K562 (cell line): ENCODE results near the gene RGS6. TPM values are rescaled to one million over a fixed set of nuclear protein-coding genes. Genes with fewer than 3 reads are reported as not detected.

Experiments used
- ATAC-seq: fragments of 200-7000 bp; cut with Tn5 transposase; 3 replicates; pipeline ENCODE4 v1.9.1; 2020; ENCODE audit warnings: moderate library complexity
- BruUV-seq: library from RNA; stranded (reverse); fragments of 400-500 nt; replicated peaks from 2 replicates; lab custom pipeline; 2021; lab: Mats Ljungman, UMichigan
- CTCF ChIA-PET: fragments of 300-600 bp; formaldehyde crosslinking; extraction: SDS; loops from one replicate; lab custom pipeline; 2021; ENCODE audit warnings: low intra/inter-chr PET ratio; lab: Yijun Ruan, JAX
- POLR2A ChIA-PET: fragments of 300-600, 350-650 bp; sonication (Branson Sonifier 250); formaldehyde crosslinking; extraction: SDS; loops from one replicate; lab custom pipeline; 2021; ENCODE audit warnings: antibody characterized with exemption, inconsistent platforms; lab: Yijun Ruan, JAX
- DNase-seq, 4 experiments: peaks; one replicate each; pipeline versions ENCODE4 v3.0.0 to v3.0.0-alpha.2; 2011 to 2018; ENCODE audit warnings: low spot score in 3 of 4, mixed read lengths in 3 of 4; ENCODE audit errors: extremely low read depth in 1 of 4
- FAIRE-seq: peaks from 2 replicates; lab custom pipeline; 2011; peaks lifted over from hg19 to GRCh38; lab: Jason Lieb, UNC
- H2AFZ ChIP-seq: 2 replicates; pipeline ENCODE4 v1.6.0; 2011; ENCODE audit warnings: low read depth, low read length, control low read depth, inconsistent platforms
- H3K27ac ChIP-seq: fragments of 200-600 bp; 3 replicates; pipeline ENCODE4 v1.8.0; 2011; ENCODE audit warnings: low read depth, mild to moderate bottlenecking, control low read depth, inconsistent platforms, low read length, moderate library complexity, mixed read lengths; ENCODE audit errors: extremely low read depth
- H3K27me3 ChIP-seq, 2 experiments: fragments of 300-600 bp in 1 of 2; 2 replicates in 1 of 2; 3 replicates in 1 of 2; pipeline versions ENCODE4 v1.6.0 to v1.8.0; 2011; ENCODE audit warnings: inconsistent platforms in 2 of 2, low read length in 2 of 2, mild to moderate bottlenecking in 1 of 2, mixed read lengths in 1 of 2, moderate library complexity in 1 of 2; ENCODE audit not compliant: control insufficient read depth in 2 of 2, insufficient read depth in 2 of 2
- H3K36me3 ChIP-seq: fragments of 300-600 bp; 3 replicates; pipeline ENCODE4 v1.8.0; 2011; ENCODE audit warnings: mild to moderate bottlenecking, low read length, inconsistent platforms; ENCODE audit not compliant: control insufficient read depth, insufficient read depth
- H3K4me1 ChIP-seq, 2 experiments: fragments of 200-600 bp in 1 of 2; replicated peaks in 1 of 2; 2 replicates in 1 of 2; 3 replicates in 1 of 2; pipeline versions ENCODE4 v1.5.1 to v1.8.0; 2011; ENCODE audit warnings: inconsistent platforms in 2 of 2, low read length in 2 of 2, mild to moderate bottlenecking in 1 of 2, mixed read lengths in 1 of 2, moderate library complexity in 1 of 2; ENCODE audit not compliant: control insufficient read depth in 2 of 2, insufficient read depth in 2 of 2
- H3K4me2 ChIP-seq: 2 replicates; pipeline ENCODE4 v1.6.1; 2011; ENCODE audit warnings: low read length, control low read depth, inconsistent platforms, mixed read lengths; ENCODE audit not compliant: insufficient read depth
- H3K4me3 ChIP-seq: fragments of 200-600 bp; sonication (generic), shearing (Covaris generic); 2 replicates; pipeline ENCODE4 v1.5.1; 2016; ENCODE audit warnings: control low read depth, inconsistent platforms
- H3K79me2 ChIP-seq: fragments of 200-600 bp; 3 replicates; pipeline ENCODE4 v1.8.0; 2011; ENCODE audit warnings: low read length, inconsistent platforms; ENCODE audit not compliant: control insufficient read depth, insufficient read depth
- H3K9ac ChIP-seq, 2 experiments: 2 replicates each; pipeline versions ENCODE4 v1.6.0 to v1.6.1; 2011; ENCODE audit warnings: low read depth in 2 of 2, low read length in 2 of 2, control low read depth in 1 of 2, inconsistent platforms in 1 of 2, mild to moderate bottlenecking in 1 of 2, mixed read lengths in 1 of 2; ENCODE audit not compliant: insufficient read depth in 1 of 2
- H3K9me1 ChIP-seq: one replicate; pipeline ENCODE4 v1.6.0; 2011; ENCODE audit warnings: inconsistent platforms, mild to moderate bottlenecking, low read length, moderate library complexity; ENCODE audit not compliant: control insufficient read depth, insufficient read depth
- H3K9me3 ChIP-seq: replicated peaks from 2 replicates; pipeline ENCODE4 v1.5.1; 2011; ENCODE audit warnings: low read depth, low read length, inconsistent platforms; ENCODE audit not compliant: control insufficient read depth, insufficient read depth
- H4K20me1 ChIP-seq: replicated peaks from 2 replicates; pipeline ENCODE4 v1.6.1; 2011; ENCODE audit warnings: low read length, inconsistent platforms, mixed read lengths; ENCODE audit not compliant: control insufficient read depth, insufficient read depth
- CBX2 ChIP-seq: fragments of 200-600 bp; sonication (generic); IDR thresholded peaks from one replicate; pipeline ENCODE4 v1.6.1; 2012; ENCODE audit warnings: mild to moderate bottlenecking, low read length, inconsistent platforms; ENCODE audit not compliant: insufficient read depth, poor library complexity, severe bottlenecking
- ELF1 ChIP-seq: fragments of 200-800 bp; sonication (Bioruptor generic); IDR thresholded peaks from 2 replicates; pipeline ENCODE4 v1.6.1; 2016; ENCODE audit warnings: missing genetic modification characterization, missing compliant biosample characterization
- JUND ChIP-seq, 2 experiments: IDR thresholded peaks; 2 replicates in 1 of 2; 3 replicates in 1 of 2; pipeline ENCODE4 v1.6.1; 2011; ENCODE audit warnings: borderline replicate concordance in 2 of 2, low read depth in 2 of 2, low read length in 2 of 2, improper control_type of control experiment in 1 of 2, missing biosample characterization in 1 of 2, missing genetic modification characterization in 1 of 2, missing genetic modification reagents in 1 of 2
- MEF2A ChIP-seq: IDR thresholded peaks from 2 replicates; pipeline ENCODE4 v1.6.1; 2011; ENCODE audit warnings: low read depth, mild to moderate bottlenecking, low read length, moderate library complexity; ENCODE audit not compliant: control insufficient read depth
- NBN ChIP-seq: fragments of 450-650 bp; IDR thresholded peaks from 2 replicates; pipeline ENCODE4 v1.6.1; 2016; ENCODE audit warnings: low read depth, mild to moderate bottlenecking
- NR2C2 ChIP-seq, 2 experiments: fragments of 200-800 bp in 1 of 2; sonication (Bioruptor generic) in 1 of 2; sonication (generic) in 1 of 2; formaldehyde crosslinking in 1 of 2; IDR thresholded peaks; 2 replicates each; pipeline versions ENCODE4 v1.6.1 to v1.8.0; 2016 to 2022; ENCODE audit warnings: mild to moderate bottlenecking in 1 of 2, missing compliant biosample characterization in 1 of 2, missing genetic modification characterization in 1 of 2, missing genetic modification reagents in 1 of 2
- POLR2AphosphoS2 ChIP-seq: IDR thresholded peaks from 2 replicates; pipeline ENCODE4 v1.6.1; 2012; ENCODE audit warnings: low read length, improper control_type of control experiment
- SRSF1 ChIP-seq: fragments of 200-400 bp; formaldehyde crosslinking; IDR thresholded peaks from 2 replicates; pipeline ENCODE4 v1.6.1; 2017; ENCODE audit warnings: mild to moderate bottlenecking, low read depth, low read length, moderate library complexity
- STAT5A ChIP-seq: IDR thresholded peaks from 2 replicates; pipeline ENCODE4 v1.6.1; 2012; ENCODE audit warnings: low read length, inconsistent platforms, borderline replicate concordance
- ZKSCAN3 ChIP-seq: fragments of 250-450 bp; sonication (Bioruptor Pico); IDR thresholded peaks from 2 replicates; pipeline ENCODE4 v1.4.0; 2020
- ZNF146 ChIP-seq: IDR thresholded peaks from one replicate; pipeline ENCODE4 v1.6.1; 2018; ENCODE audit warnings: missing compliant biosample characterization; ENCODE audit not compliant: unreplicated experiment
- ZNF354B ChIP-seq: fragments of 250-450 bp; sonication (Bioruptor Pico); IDR thresholded peaks from 2 replicates; pipeline ENCODE4 v1.4.0; 2020
- ZNF644 ChIP-seq: fragments of 200-800 bp; sonication (Bioruptor generic); IDR thresholded peaks from 2 replicates; pipeline ENCODE4 v1.6.1; 2016; ENCODE audit warnings: low read depth, missing genetic modification characterization, missing compliant biosample characterization
- WGBS: fragments of 100-300 bp; shearing (Covaris generic); methylation state at CpG from one replicate; pipeline ENCODE4 v1.1.6; 2016; ENCODE audit warnings: low coverage, mixed read lengths; ENCODE audit not compliant: insufficient coverage; ENCODE audit errors: missing lambda C conversion rate; 5-methylcytosine and 5-hydroxymethylcytosine counted together
- in situ Hi-C: fragments of 300-500 bp; cut with MboI; formaldehyde crosslinking; loops from 4 replicates; pipeline ENCODE4 v1.15.0; 2018; ENCODE audit warnings: inconsistent platforms, mixed read lengths
- intact Hi-C: fragments of 100-400 bp; cut with micrococcal nuclease; formaldehyde crosslinking; loops from 2 replicates; pipeline ENCODE4 v1.14.2; 2022
- polyA plus RNA-seq, 8 experiments: library from polyadenylated mRNA; depleted of rRNA in 4 of 8; stranded (reverse) in 5 of 8; unstranded in 3 of 8; fragments of >200 nt; fragmentation: Nextera tagmentation in 2 of 8; fragmentation: Illumina TruSeq in 1 of 8; extraction: Ambion mirVana in 2 of 8; extraction: Trizol in 1 of 8; gene quantifications; 2 replicates each; pipeline versions ENCODE4 v1.2.1 to v1.2.3, GENCODE V29; 2011 to 2014; ENCODE audit warnings: inconsistent platforms in 1 of 8, missing spikeins in 1 of 8
- total RNA-seq, 7 experiments: library from RNA; depleted of rRNA in 6 of 7; stranded (reverse); fragments of >200 nt in 6 of 7; fragmentation: Illumina TruSeq in 2 of 7; extraction: Trizol in 2 of 7; gene quantifications; 2 replicates each; pipeline versions ENCODE4 v1.2.1 to v1.2.3, GENCODE V29; 2011 to 2021; ENCODE audit warnings: low replicate concordance in 1 of 7

RGS6 gene
- total and polyA plus RNA-seq, 9 of the 15 experiments (the other 6 are each of a cell fraction or from before 2014, with no cell fraction given) = not detected

GRCh38 chr14:72352012-72352411 is 419.8 kb downstream of the RGS6 start:
- H4K20me1 ChIP-seq = no peaks in the 10 kb centered on the region
- no peaks in the 10 kb centered on the region for H3K79me2 ChIP-seq
- no peaks in the 10 kb centered on the region for H3K4me1 ChIP-seq
- intact Hi-C loops = no loop called here
- no peak overlapping the region for H3K4me2 ChIP-seq
- H3K9me1 ChIP-seq = no peaks in the 10 kb centered on the region
- no peak overlapping the region for H3K4me3 ChIP-seq
- no TSS peak for BruUV-seq
- 0% methylated on average over 2 of the region's 2 CpGs for WGBS
- H3K27me3 ChIP-seq = no peaks in the 10 kb centered on the region
- TF ChIP-seq ELF1 (tag) = no peak
- no peak for TF ChIP-seq ZNF146
- no peak for TF ChIP-seq ZNF354B
- no peak for TF ChIP-seq NBN
- no peak for TF ChIP-seq SRSF1
- TF ChIP-seq MEF2A = no peak
- TF ChIP-seq ZNF644 (tag) = no peak
- no peak for TF ChIP-seq CBX2
- no peak for TF ChIP-seq ZKSCAN3 (CRISPR knock-in tag)
- no peak for TF ChIP-seq NR2C2 (CRISPR knock-in tag; IDR thresholded peaks at IDR 0.05)
- no peak for TF ChIP-seq NR2C2 (tag; IDR thresholded peaks at IDR 0.05)
- TF ChIP-seq STAT5A = no peak
- no peak for TF ChIP-seq JUND (IDR thresholded peaks at IDR 0.05; ENCODE audit: borderline replicate concordance, low read depth, low read length)
- no peak for TF ChIP-seq JUND (tag; IDR thresholded peaks at IDR 0.05; ENCODE audit: borderline replicate concordance, low read depth, low read length)
- no peak for TF ChIP-seq POLR2AphosphoS2
- TF ChIP-seq, all 486 proteins: peak for 0
- no peak for FAIRE-seq
- CTCF ChIA-PET = no interaction called here
- in situ Hi-C loops = no loop called here
- no peak for ATAC-seq
- Histone ChIP-seq H2AFZ (no peak overlapping the region), H3K27ac (no peak overlapping the region), H3K9me3 (no peaks in the 10 kb centered on the region), H3K36me3 (no peaks in the 10 kb centered on the region), H3K9ac (no peak overlapping the region)
- no peak for DNase-seq
- POLR2A ChIA-PET = no interaction called here
